Stomach (tissue), 4 donors: ENCODE data around the gene CUL5.

Source experiments
- EP300 ChIP-seq: sonication (generic); formaldehyde crosslinking; IDR thresholded peaks from one replicate; pipeline ENCODE4 v1.6.1; 2017; ENCODE audit warnings: antibody characterized with exemption
- POLR2A ChIP-seq, 4 donors: fragments of 450-650 bp; IDR thresholded peaks; one replicate each; pipeline ENCODE4 v1.6.1; 2016; ENCODE audit warnings: antibody characterized with exemption in 4 of 4, control low read depth in 2 of 4, mild to moderate bottlenecking in 1 of 4, moderate library complexity in 1 of 4
- POLR2AphosphoS5 ChIP-seq, 3 donors: sonication (generic); formaldehyde crosslinking; IDR thresholded peaks; one replicate each; pipeline ENCODE4 v1.6.1; 2016; ENCODE audit warnings: antibody characterized with exemption in 3 of 3
- TF ChIP-seq, protein P1 (sequence below), 7 experiments: fragments of 450-650 bp in 4 of 7; fragments of 200-600 bp in 3 of 7; sonication (generic) in 3 of 7; IDR thresholded peaks; one replicate each; pipeline ENCODE4 v1.5.1; 2016 to 2019; ENCODE audit warnings: antibody characterized with exemption in 7 of 7, control low read depth in 2 of 7, mild to moderate bottlenecking in 1 of 7

DNA sequence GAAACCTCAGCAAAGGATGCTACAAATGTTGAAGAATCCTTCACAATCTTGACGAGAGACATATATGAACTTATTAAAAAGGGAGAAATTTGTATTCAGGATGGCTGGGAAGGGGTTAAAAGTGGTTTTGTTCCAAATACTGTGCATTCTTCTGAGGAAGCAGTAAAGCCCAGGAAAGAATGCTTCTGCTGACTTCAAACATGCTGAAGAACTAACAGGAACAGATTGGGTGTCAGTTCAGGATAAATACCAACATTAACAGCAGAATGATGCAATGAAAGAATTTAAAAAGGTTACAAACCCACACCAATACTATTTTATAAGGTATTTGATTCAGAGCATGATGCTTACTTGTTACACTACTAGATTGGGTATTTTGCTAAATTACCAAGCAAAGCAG lies 46.5 kb upstream of the CUL5 start:
- TF ChIP-seq, protein P1, sequence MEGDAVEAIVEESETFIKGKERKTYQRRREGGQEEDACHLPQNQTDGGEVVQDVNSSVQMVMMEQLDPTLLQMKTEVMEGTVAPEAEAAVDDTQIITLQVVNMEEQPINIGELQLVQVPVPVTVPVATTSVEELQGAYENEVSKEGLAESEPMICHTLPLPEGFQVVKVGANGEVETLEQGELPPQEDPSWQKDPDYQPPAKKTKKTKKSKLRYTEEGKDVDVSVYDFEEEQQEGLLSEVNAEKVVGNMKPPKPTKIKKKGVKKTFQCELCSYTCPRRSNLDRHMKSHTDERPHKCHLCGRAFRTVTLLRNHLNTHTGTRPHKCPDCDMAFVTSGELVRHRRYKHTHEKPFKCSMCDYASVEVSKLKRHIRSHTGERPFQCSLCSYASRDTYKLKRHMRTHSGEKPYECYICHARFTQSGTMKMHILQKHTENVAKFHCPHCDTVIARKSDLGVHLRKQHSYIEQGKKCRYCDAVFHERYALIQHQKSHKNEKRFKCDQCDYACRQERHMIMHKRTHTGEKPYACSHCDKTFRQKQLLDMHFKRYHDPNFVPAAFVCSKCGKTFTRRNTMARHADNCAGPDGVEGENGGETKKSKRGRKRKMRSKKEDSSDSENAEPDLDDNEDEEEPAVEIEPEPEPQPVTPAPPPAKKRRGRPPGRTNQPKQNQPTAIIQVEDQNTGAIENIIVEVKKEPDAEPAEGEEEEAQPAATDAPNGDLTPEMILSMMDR (IDR thresholded peaks at IDR 0.05): no peak
- TF ChIP-seq POLR2A (IDR thresholded peaks at IDR 0.05): no peak
- no peak for TF ChIP-seq EP300
- no peak for TF ChIP-seq POLR2AphosphoS5 (IDR thresholded peaks at IDR 0.05)
